GM21381 (cell line): ENCODE data around the gene CAPN11.

Experiments used
- ATAC-seq: cut with Tn5 transposase; IDR thresholded peaks from one replicate; pipeline ENCODE4 v1.9.1; 2021; ENCODE audit warnings: mild to moderate bottlenecking, moderate library complexity; ENCODE audit not compliant: unreplicated experiment

Gene CAPN11

GRCh38 chr6:44152533-44152932 is 6.1 kb upstream of the CAPN11 start:
- ATAC-seq, result no peak

GRCh38 chr6:44154067-44154466 is 4.6 kb upstream of the CAPN11 start:
- ATAC-seq, result no peak

- no peak for ATAC-seq
Measured at GRCh38 chr6:44156494-44157151, 2.0 kb upstream of the CAPN11 start.

GRCh38 chr6:44157152-44157521 is 1.5 kb upstream of the CAPN11 start:
- no peak for ATAC-seq

GRCh38 chr6:44161997-44162338 is 3.3 kb downstream of the CAPN11 start:
- ATAC-seq, result no peak

GRCh38 chr6:44162876-44163625 is 4.4 kb downstream of the CAPN11 start:
- ATAC-seq, result no peak

- no peak for ATAC-seq
Measured at GRCh38 chr6:44166116-44166515, 7.5 kb downstream of the CAPN11 start.

- no peak for ATAC-seq
Measured at GRCh38 chr6:44166591-44167184, 8.1 kb downstream of the CAPN11 start.

GRCh38 chr6:44167567-44167966 is 8.9 kb downstream of the CAPN11 start:
- no peak for ATAC-seq

GRCh38 chr6:44169154-44169553 is 10.5 kb downstream of the CAPN11 start:
- ATAC-seq, result no peak

GRCh38 chr6:44169886-44170570 is 11.4 kb downstream of the CAPN11 start:
- no peak for ATAC-seq

- ATAC-seq, result no peak
Measured at GRCh38 chr6:44171899-44172546, 13.4 kb downstream of the CAPN11 start.

- ATAC-seq, result no peak
Measured at GRCh38 chr6:44172731-44173500, 14.3 kb downstream of the CAPN11 start.

- no peak for ATAC-seq
Measured at GRCh38 chr6:44176130-44176761, 17.6 kb downstream of the CAPN11 start.

GRCh38 chr6:44176762-44177509 is 18.3 kb downstream of the CAPN11 start:
- ATAC-seq, result no peak

- ATAC-seq, result no peak
Measured at GRCh38 chr6:44177691-44178423, 19.2 kb downstream of the CAPN11 start.

GRCh38 chr6:44178424-44179071 is 19.9 kb downstream of the CAPN11 start:
- ATAC-seq, result no peak

GRCh38 chr6:44179072-44179536 is 20.5 kb downstream of the CAPN11 start:
- ATAC-seq, result no peak
